ENCODE data around the gene CAAP1.

GRCh38 chr9:26940779-26941178 is 48.2 kb upstream of the CAAP1 start:
- TF ChIP-seq POLR2A (IDR thresholded peaks at IDR 0.05), result no peak
- no peak for TF ChIP-seq CTCF (IDR thresholded peaks at IDR 0.05)

All from testis (tissue), 2 donors.